Esophagus squamous epithelium (tissue), 4 donors: ENCODE data around the gene TMEM161A.

Experiments
- POLR2A ChIP-seq, 4 donors: fragments of 450-650 bp; IDR thresholded peaks; one replicate each; pipeline ENCODE4 v1.6.1; 2017; ENCODE audit warnings: antibody characterized with exemption in 4 of 4, mild to moderate bottlenecking in 4 of 4, moderate library complexity in 3 of 4
- TF ChIP-seq, protein P1 (sequence below), 6 experiments: fragments of 450-650 bp in 4 of 6; fragments of 200-600 bp in 2 of 6; sonication (generic) in 2 of 6; IDR thresholded peaks; one replicate each; pipeline ENCODE4 v1.5.1; 2016 to 2019; ENCODE audit warnings: antibody characterized with exemption in 6 of 6, mild to moderate bottlenecking in 4 of 6, moderate library complexity in 4 of 6

DNA sequence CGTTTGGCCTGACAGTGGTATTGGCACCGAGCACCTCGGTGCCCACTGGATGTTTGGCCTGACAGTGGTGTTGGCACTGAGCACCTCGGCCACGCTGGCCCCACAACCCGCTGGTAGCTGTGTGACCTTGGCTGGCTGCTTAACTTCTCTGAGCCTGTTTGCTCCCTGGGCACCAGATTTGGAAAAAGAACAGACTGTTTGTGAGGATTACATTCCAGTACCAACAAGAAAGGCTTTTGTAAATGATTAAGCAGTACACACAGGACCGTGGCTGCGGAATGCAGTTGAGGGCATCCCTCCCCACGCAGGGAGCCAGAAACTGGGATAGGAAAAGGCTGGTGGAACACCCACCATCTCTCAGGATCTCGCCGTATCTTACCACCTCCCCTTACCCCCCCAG, 42.6 kb downstream of the TMEM161A start:
- TF ChIP-seq, protein P1, sequence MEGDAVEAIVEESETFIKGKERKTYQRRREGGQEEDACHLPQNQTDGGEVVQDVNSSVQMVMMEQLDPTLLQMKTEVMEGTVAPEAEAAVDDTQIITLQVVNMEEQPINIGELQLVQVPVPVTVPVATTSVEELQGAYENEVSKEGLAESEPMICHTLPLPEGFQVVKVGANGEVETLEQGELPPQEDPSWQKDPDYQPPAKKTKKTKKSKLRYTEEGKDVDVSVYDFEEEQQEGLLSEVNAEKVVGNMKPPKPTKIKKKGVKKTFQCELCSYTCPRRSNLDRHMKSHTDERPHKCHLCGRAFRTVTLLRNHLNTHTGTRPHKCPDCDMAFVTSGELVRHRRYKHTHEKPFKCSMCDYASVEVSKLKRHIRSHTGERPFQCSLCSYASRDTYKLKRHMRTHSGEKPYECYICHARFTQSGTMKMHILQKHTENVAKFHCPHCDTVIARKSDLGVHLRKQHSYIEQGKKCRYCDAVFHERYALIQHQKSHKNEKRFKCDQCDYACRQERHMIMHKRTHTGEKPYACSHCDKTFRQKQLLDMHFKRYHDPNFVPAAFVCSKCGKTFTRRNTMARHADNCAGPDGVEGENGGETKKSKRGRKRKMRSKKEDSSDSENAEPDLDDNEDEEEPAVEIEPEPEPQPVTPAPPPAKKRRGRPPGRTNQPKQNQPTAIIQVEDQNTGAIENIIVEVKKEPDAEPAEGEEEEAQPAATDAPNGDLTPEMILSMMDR (IDR thresholded peaks at IDR 0.05), result no peak
- no peak for TF ChIP-seq POLR2A (IDR thresholded peaks at IDR 0.05)
